Activated CD4-positive, alpha-beta memory T cell treated with anti-CD3 and anti-CD28 coated beads for 36 hours (primary cell): ENCODE data around the gene MEGF8. TPM values are rescaled to one million over a fixed set of nuclear protein-coding genes. Genes with fewer than 3 reads are reported as not detected.

Experiments used
- CTCF ChIA-PET: fragments of 350-600 bp; sonication (Branson Sonifier 250); formaldehyde crosslinking; loops from one replicate; lab custom pipeline; 2021; ENCODE audit warnings: antibody characterized with exemption, inconsistent platforms; lab: Charles Lee
- POLR2A ChIA-PET: fragments of 350-600 bp; sonication (Branson Sonifier 250); formaldehyde crosslinking; loops from one replicate; lab custom pipeline; 2021; ENCODE audit warnings: antibody characterized with exemption; lab: Charles Lee
- DNase-seq: peaks from one replicate; pipeline ENCODE4 v3.0.0-alpha.2; 2020
- H3K27ac Mint-ChIP-seq: one replicate; pipeline ENCODE4 v1.8.0; 2021; ENCODE audit warnings: mixed read lengths
- H3K27me3 Mint-ChIP-seq: one replicate; pipeline ENCODE4 v1.8.0; 2021; ENCODE audit warnings: mixed read lengths
- H3K36me3 Mint-ChIP-seq: one replicate; pipeline ENCODE4 v1.8.0; 2021; ENCODE audit warnings: mixed read lengths
- H3K4me1 Mint-ChIP-seq: one replicate; pipeline ENCODE4 v1.8.0; 2021; ENCODE audit warnings: low read depth, mixed read lengths
- H3K4me3 Mint-ChIP-seq: one replicate; pipeline ENCODE4 v1.8.0; 2021; ENCODE audit warnings: mild to moderate bottlenecking, mixed read lengths
- H3K9me3 Mint-ChIP-seq: one replicate; pipeline ENCODE4 v1.8.0; 2021; ENCODE audit warnings: mixed read lengths
- intact Hi-C: fragments of 100-400 bp; cut with micrococcal nuclease; formaldehyde crosslinking; loops from one replicate; pipeline ENCODE4 v1.15.1; 2023
- total RNA-seq, 2 experiments: library from RNA; stranded (reverse); gene quantifications; one replicate each; pipeline ENCODE4 v1.2.3, GENCODE V29; 2021

The MEGF8 gene
- total RNA-seq, 2 experiments from 2014 or later = 6.0 to 7.2 TPM

DNA sequence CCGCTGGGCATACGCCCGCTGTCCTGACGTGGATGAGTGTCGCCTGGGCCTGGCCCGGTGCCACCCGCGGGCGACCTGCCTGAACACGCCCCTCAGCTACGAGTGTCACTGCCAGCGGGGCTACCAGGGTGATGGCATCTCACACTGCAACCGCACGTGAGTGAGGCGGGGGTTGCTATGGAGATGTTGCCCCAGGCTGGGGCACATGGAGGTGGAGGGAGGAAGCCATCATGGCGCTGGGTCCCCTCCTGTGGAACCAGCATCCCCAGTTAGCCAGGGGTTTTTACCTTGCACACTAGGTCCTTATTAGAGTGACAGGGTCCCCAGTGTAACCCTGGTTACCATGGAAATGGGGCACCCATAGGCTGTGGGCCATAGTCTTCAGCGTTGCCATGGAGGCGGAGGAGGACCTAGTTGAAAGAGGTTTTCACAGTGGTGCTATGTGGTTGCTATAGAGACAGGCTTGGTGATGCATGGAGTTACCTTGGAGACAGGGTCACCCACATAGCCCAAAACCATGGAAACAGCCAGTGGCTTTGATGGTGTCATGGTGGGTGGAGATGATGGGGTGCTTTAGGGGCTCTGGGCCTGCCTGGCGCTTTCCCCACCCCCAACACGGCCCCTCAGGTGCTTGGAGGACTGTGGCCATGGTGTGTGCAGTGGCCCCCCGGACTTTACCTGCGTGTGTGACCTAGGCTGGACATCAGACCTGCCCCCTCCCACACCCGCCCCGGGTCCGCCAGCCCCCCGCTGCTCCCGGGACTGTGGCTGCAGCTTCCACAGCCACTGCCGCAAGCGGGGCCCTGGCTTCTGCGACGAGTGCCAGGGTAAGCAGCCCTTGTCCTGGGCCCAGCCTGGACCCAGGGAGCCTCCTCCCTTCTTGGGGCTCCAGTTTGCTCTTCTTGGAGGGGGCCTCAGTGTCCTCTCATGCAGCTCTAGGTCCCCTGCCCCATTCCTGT, 27.1 kb downstream of the MEGF8 start:
- no peak overlapping the region for H3K4me3 Mint-ChIP-seq
- no peaks in the 10 kb centered on the region for H3K27me3 Mint-ChIP-seq
- intact Hi-C loops = no loop called here
- ChIA-PET POLR2A (no interaction called here), CTCF (no interaction called here)
- H3K9me3 Mint-ChIP-seq = no peaks in the 10 kb centered on the region
- no peak overlapping the region for H3K27ac Mint-ChIP-seq
- peaks cover 2% of the 10 kb centered on the region for H3K36me3 Mint-ChIP-seq
- no peaks in the 10 kb centered on the region for H3K4me1 Mint-ChIP-seq
- peak; percentile 15 for DNase-seq

DNA sequence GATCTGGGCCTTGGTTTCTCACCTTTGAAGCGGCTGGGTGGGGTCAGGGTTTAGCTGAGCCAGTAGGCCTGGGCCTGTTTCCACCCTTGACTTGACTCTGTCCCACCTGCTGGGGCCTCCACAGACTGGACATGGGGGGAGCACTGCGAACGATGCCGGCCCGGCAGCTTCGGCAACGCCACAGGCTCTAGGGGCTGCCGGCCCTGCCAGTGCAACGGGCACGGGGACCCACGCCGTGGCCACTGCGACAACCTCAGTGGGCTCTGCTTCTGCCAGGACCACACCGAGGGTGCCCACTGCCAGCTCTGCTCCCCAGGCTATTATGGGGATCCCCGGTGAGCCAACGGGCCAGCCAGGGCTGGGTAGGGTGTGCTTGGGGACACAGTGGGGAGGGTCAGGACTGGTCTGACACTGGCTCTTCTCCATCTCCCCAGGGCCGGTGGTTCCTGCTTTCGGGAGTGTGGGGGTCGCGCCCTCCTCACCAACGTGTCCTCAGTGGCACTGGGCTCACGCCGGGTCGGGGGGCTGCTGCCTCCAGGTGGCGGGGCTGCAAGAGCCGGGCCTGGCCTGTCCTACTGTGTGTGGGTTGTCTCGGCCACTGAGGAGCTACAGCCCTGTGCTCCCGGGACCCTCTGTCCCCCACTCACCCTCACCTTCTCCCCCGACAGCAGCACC, 28.0 kb downstream of the MEGF8 start:
- H3K9me3 Mint-ChIP-seq = no peaks in the 10 kb centered on the region
- no peaks in the 10 kb centered on the region for H3K27me3 Mint-ChIP-seq
- POLR2A ChIA-PET = no interaction called here
- intact Hi-C loops = no loop called here
- no peak overlapping the region for H3K27ac Mint-ChIP-seq
- peaks cover 2% of the 10 kb centered on the region for H3K36me3 Mint-ChIP-seq
- H3K4me1 Mint-ChIP-seq = no peaks in the 10 kb centered on the region
- H3K4me3 Mint-ChIP-seq = no peak overlapping the region
- CTCF ChIA-PET = no interaction called here
- DNase-seq = no peak

DNA sequence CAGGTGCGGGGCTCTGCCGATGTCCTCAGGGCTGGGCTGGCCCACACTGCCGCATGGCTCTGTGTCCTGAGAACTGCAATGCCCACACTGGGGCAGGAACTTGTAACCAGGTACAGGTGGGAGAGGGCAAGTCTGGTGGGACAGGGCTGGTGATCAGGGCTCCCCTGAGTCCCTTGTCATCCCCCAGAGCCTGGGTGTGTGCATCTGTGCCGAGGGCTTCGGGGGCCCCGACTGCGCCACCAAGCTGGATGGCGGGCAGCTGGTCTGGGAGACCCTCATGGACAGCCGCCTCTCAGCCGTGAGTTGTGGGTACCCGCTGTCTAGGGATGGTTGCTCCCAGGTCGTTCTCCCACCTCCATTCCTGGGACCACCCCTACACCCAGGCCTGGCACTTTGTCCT, 30.5 kb downstream of the MEGF8 start:
- no peaks in the 10 kb centered on the region for H3K9me3 Mint-ChIP-seq
- no peak for DNase-seq

DNA sequence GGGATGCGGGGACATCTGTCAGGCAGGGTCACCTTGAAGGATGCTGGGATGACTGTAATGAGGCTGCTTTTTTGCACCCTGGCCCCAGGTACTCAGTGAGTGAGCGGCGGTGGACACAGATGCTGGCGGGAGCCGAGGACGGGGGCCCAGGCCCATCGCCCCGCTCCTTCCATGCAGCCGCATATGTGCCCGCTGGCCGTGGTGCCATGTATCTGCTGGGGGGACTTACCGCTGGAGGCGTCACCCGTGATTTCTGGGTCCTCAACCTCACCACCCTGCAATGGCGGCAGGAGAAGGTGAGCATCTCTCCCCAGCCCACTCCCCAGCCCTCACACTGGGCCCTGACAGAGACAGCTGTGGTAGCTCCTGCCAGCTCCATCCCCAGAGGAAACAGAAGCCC, 31.3 kb downstream of the MEGF8 start:
- no peaks in the 10 kb centered on the region for H3K9me3 Mint-ChIP-seq
- H3K27me3 Mint-ChIP-seq = no peaks in the 10 kb centered on the region
- ChIA-PET POLR2A (no interaction called here), CTCF (no interaction called here)
- no peak for DNase-seq
- H3K4me3 Mint-ChIP-seq = no peak overlapping the region
- H3K27ac Mint-ChIP-seq = no peak overlapping the region
- intact Hi-C loops = no loop called here
- peaks cover 2% of the 10 kb centered on the region for H3K36me3 Mint-ChIP-seq
- no peaks in the 10 kb centered on the region for H3K4me1 Mint-ChIP-seq

More for the DNA sequence above, 30.5 kb downstream of the MEGF8 start:
- H3K27ac Mint-ChIP-seq = no peak overlapping the region
- H3K27me3 Mint-ChIP-seq = no peaks in the 10 kb centered on the region
- ChIA-PET CTCF (no interaction called here), POLR2A (interaction anchor here (0.6 kb wide), 1 partner anchor 1273 kb away, joined by 3 read pairs; no protein-coding TSS in a partner anchor)
- intact Hi-C loops = no loop called here
- no peak overlapping the region for H3K4me3 Mint-ChIP-seq
- H3K4me1 Mint-ChIP-seq = no peaks in the 10 kb centered on the region
- peaks cover 2% of the 10 kb centered on the region for H3K36me3 Mint-ChIP-seq

DNA sequence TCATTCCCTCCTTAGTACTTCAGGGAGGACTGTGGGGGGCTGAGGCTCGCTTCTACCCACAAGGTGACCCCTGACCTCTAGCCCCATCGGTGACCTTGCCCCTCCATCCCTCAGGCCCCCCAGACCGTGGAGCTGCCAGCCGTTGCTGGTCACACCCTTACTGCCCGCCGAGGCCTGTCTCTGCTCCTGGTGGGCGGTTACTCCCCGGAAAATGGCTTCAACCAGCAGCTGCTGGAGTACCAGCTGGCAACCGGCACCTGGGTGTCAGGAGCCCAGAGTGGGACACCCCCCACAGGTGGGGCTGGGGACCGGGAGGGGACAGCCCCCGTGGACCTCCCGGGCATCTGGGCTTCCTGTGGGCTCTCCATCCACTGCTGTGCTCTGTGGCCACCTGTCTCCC, 31.9 kb downstream of the MEGF8 start:
- no peak for DNase-seq
- CTCF ChIA-PET = no interaction called here
- Mint-ChIP-seq H3K27me3 (no peaks in the 10 kb centered on the region), H3K4me3 (no peak overlapping the region), H3K36me3 (peaks cover 2% of the 10 kb centered on the region), H3K27ac (no peak overlapping the region), H3K9me3 (no peaks in the 10 kb centered on the region), H3K4me1 (no peaks in the 10 kb centered on the region)
- POLR2A ChIA-PET = no interaction called here
- intact Hi-C loops = no loop called here

DNA sequence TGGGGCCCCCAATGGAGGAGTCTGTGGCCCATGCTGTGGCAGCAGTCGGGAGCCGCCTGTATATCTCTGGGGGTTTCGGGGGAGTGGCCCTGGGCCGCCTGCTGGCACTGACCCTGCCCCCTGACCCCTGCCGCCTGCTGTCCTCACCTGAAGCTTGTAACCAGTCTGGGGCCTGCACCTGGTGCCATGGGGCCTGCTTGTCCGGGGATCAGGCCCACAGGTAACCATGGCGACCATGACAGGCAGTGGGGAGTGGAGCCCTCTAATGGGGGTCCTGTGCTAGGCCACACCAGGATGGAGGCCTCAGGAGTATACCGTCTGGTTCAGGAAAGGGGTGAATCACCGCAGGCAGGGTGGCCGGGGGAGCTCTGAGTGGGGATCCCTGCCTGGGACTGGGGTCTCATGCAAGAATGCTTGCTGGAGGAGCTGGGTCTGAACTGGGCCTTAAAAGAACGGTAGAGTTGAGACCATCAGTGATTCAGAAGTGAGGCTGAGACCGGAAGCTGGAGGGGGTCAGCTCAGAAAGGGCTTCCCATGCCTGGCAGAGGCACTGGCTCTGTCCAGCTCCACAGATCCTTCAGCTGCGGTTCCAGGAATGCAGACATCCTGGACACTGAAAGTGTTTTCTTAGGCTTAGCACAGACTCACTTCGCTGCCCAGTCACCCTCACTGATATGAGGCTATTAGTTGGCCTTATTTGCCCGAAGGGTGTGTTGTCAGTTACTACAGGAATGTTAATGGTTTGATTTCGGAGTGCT, 35.5 kb downstream of the MEGF8 start:
- intact Hi-C loops = no loop called here
- Mint-ChIP-seq H3K36me3 (peaks cover 7% of the 10 kb centered on the region), H3K4me1 (no peaks in the 10 kb centered on the region), H3K27me3 (no peaks in the 10 kb centered on the region), H3K27ac (no peak overlapping the region), H3K9me3 (peaks cover 3% of the 10 kb centered on the region), H3K4me3 (no peak overlapping the region)
- CTCF ChIA-PET = no interaction called here
- POLR2A ChIA-PET = no interaction called here
- no peak for DNase-seq

DNA sequence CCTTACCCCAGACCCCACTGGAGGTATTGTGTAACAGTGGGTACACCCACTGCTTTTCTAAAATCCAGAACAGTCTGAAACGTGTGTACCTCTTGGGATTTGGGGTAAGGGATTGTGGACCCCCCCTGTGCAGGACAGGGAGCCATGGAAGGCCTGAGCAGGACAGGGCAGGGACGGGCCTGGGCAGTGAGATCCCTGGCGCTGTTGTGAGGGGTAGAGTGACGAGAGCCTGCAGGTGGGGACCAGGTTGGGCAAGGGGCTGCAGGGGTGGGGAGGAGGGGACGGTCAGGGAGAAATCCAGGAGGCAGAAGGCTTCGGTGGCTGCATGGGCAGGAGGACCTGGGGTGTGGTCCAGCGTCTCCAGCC, 36.1 kb downstream of the MEGF8 start:
- Mint-ChIP-seq H3K36me3 (peaks cover 7% of the 10 kb centered on the region), H3K27me3 (no peaks in the 10 kb centered on the region), H3K9me3 (peaks cover 3% of the 10 kb centered on the region), H3K4me3 (no peak overlapping the region), H3K27ac (no peak overlapping the region), H3K4me1 (no peaks in the 10 kb centered on the region)
- intact Hi-C loops = no loop called here
- ChIA-PET POLR2A (no interaction called here), CTCF (no interaction called here)
- no peak for DNase-seq

DNA sequence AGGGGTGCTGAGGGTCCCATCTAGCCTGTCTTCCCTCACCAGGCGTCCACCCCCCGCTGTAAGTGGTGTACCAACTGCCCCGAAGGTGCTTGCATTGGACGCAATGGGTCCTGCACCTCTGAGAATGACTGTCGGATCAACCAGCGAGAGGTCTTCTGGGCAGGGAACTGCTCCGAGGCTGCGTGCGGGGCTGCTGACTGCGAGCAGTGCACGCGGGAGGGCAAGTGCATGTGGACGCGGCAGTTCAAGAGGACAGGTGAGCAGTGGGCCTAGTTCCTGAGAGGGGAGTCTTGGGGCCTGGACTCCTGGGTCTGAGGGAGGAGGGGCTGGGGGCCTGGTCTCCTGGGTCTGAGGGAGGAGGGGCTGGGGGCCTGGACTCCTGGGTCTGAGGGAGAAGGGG, 36.9 kb downstream of the MEGF8 start:
- H3K4me3 Mint-ChIP-seq = no peak overlapping the region
- no peak overlapping the region for H3K27ac Mint-ChIP-seq

DNA sequence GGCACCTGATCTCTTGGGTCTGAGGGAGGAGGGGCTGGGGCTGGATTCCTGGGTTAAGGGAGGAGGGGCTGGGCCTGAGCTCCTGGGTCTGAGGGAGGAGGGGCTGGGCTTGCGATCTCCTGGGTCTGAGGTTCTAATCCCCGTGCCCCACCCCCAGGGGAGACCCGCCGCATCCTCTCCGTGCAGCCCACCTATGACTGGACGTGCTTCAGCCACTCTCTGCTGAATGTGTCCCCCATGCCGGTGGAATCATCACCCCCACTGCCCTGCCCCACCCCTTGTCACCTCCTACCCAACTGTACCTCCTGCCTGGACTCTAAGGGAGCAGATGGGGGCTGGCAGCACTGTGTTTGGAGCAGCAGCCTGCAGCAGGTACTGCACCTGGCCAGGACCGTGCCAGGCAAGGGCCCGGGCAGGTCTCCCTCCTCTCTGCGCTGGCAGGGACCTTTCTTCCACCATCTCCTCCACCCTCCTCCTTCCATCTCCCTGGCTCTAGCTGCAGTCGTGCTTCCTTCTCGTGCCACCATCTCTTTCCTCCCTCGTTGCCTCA, 37.5 kb downstream of the MEGF8 start:
- Mint-ChIP-seq H3K27me3 (no peaks in the 10 kb centered on the region), H3K36me3 (peaks cover 7% of the 10 kb centered on the region), H3K27ac (no peak overlapping the region), H3K4me1 (no peaks in the 10 kb centered on the region), H3K9me3 (peaks cover 3% of the 10 kb centered on the region), H3K4me3 (no peak overlapping the region)
- ChIA-PET POLR2A (no interaction called here), CTCF (interaction anchor here (0.7 kb wide), 1 partner anchor 292 kb away, joined by 3 read pairs; no protein-coding TSS in a partner anchor)
- intact Hi-C loops = no loop called here
- no peak for DNase-seq

More for the DNA sequence above, 36.9 kb downstream of the MEGF8 start:
- intact Hi-C loops = no loop called here
- peaks cover 7% of the 10 kb centered on the region for H3K36me3 Mint-ChIP-seq
- ChIA-PET CTCF (no interaction called here), POLR2A (no interaction called here)
- no peaks in the 10 kb centered on the region for H3K4me1 Mint-ChIP-seq
- DNase-seq = no peak
- no peaks in the 10 kb centered on the region for H3K27me3 Mint-ChIP-seq
- peaks cover 3% of the 10 kb centered on the region for H3K9me3 Mint-ChIP-seq

DNA sequence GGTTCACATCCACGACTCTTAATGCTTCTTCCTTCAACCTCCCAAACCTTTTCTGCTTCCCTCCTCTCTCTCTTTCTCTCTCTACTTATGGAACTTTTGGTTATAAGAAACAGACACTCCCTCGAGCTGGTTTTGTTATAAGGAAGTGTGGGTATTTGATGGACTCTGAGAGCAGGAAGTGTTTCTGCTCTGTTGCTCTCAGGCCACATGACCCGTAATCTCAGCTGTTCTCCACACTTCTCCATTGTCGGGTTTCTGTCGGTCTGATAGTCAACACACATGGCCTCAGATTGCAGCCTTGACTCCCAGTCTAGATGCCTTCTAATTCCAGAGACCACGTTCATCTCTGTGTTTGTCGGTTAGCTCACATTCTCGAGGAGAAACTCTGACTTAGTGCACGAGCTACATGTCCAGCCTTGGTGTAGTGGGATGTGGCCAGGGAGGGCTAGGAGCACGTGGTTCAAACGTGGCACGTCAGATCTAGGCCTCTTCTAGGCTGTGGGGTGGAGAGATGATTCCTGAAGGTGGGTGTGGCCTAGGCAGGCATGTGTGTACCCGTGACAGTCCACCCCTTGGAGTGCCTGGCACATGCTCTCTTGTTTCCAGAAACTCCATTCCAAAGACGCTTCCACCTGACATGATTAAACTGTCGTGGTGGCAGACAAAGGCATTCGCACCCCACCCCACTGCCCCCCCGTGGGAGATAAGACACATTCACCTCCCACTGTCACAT, 38.3 kb downstream of the MEGF8 start:
- Mint-ChIP-seq H3K4me3 (no peak overlapping the region), H3K9me3 (peaks cover 3% of the 10 kb centered on the region), H3K27me3 (no peaks in the 10 kb centered on the region), H3K36me3 (peaks cover 7% of the 10 kb centered on the region), H3K4me1 (no peaks in the 10 kb centered on the region), H3K27ac (no peak overlapping the region)
- no peak for DNase-seq
- ChIA-PET POLR2A (no interaction called here), CTCF (no interaction called here)
- intact Hi-C loops = no loop called here

DNA sequence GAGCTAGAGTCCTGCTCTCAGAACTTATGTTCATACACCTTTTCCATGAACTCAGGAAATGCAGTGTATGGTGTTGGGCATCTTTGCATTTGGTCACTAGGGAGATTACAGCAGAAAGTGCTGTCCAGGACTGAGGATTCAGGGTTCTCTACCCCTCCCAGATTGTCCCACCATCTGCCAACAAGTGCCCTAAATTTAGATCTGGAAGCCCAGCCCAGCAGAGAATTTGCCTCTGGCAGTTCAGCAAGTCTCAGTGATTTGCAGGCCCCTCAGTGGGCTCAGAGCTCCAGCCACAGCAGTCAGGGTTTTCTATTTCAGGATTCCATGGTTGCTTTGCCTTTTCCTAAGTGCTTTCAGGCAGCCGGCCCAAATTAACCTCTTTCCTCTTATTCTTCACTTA, 41.2 kb downstream of the MEGF8 start:
- ChIA-PET POLR2A (no interaction called here), CTCF (interaction anchor here (0.6 kb wide), 1 partner anchor 183 kb away, joined by 3 read pairs; no protein-coding TSS in a partner anchor)
- Mint-ChIP-seq H3K27ac (no peak overlapping the region), H3K36me3 (peaks cover 7% of the 10 kb centered on the region), H3K4me3 (no peak overlapping the region), H3K9me3 (peaks cover 3% of the 10 kb centered on the region), H3K27me3 (no peaks in the 10 kb centered on the region), H3K4me1 (no peaks in the 10 kb centered on the region)
- intact Hi-C loops = no loop called here
- DNase-seq = no peak
